DOHH2 (cell line): ENCODE data around the gene NXT2.

Experiments
- H3F3A ChIP-seq: fragments of 200-600 bp; sonication (generic), shearing (Covaris generic); 2 replicates; pipeline ENCODE4 v1.6.0; 2016; ENCODE audit warnings: antibody characterized with exemption, mild to moderate bottlenecking; ENCODE audit not compliant: control insufficient read depth, insufficient read depth
- H3K27ac ChIP-seq: fragments of 200-600 bp; sonication (generic); 2 replicates; pipeline ENCODE4 v1.5.1; 2014; ENCODE audit warnings: low read depth, mild to moderate bottlenecking, low read length, moderate library complexity
- H3K27me3 ChIP-seq: fragments of 200-600 bp; sonication (generic); 2 replicates; pipeline ENCODE4 v1.6.1; 2014; ENCODE audit warnings: mild to moderate bottlenecking, low read length, mixed read lengths; ENCODE audit not compliant: control insufficient read depth
- H3K36me3 ChIP-seq: fragments of 200-600 bp; sonication (generic); 2 replicates; pipeline ENCODE4 v1.6.1; 2014; ENCODE audit warnings: mild to moderate bottlenecking, low read length, moderate library complexity, mixed read lengths; ENCODE audit not compliant: control insufficient read depth
- H3K4me1 ChIP-seq: fragments of 200-600 bp; sonication (generic); 2 replicates; pipeline ENCODE4 v1.6.1; 2014; ENCODE audit warnings: mild to moderate bottlenecking, low read length, mixed read lengths; ENCODE audit not compliant: control insufficient read depth
- H3K4me2 ChIP-seq: fragments of 200-600 bp; sonication (generic); 2 replicates; pipeline ENCODE4 v1.6.0; 2014; ENCODE audit warnings: mild to moderate bottlenecking, low read length, moderate library complexity
- H3K4me3 ChIP-seq: fragments of 200-600 bp; sonication (generic); 2 replicates; pipeline ENCODE4 v1.5.1; 2014; ENCODE audit warnings: mild to moderate bottlenecking, low read length, mixed read lengths
- H3K79me2 ChIP-seq: fragments of 200-600 bp; sonication (generic); 2 replicates; pipeline ENCODE4 v1.6.1; 2014; ENCODE audit warnings: mild to moderate bottlenecking, low read length, mixed read lengths; ENCODE audit not compliant: control insufficient read depth
- H3K9me2 ChIP-seq: fragments of 200-600 bp; sonication (generic); replicated peaks from 2 replicates; pipeline ENCODE4 v1.6.1; 2014; ENCODE audit warnings: mild to moderate bottlenecking, low read length, mixed read lengths; ENCODE audit not compliant: control insufficient read depth
- H3K9me3 ChIP-seq: fragments of 200-600 bp; sonication (generic); 2 replicates; pipeline ENCODE4 v1.6.1; 2014; ENCODE audit warnings: antibody characterized with exemption, low read length, mixed read lengths; ENCODE audit not compliant: control insufficient read depth, insufficient read depth
- H4K20me1 ChIP-seq: fragments of 200-600 bp; sonication (generic); 2 replicates; pipeline ENCODE4 v1.6.0; 2014; ENCODE audit warnings: low read depth, mild to moderate bottlenecking, antibody characterized with exemption, low read length, moderate library complexity; ENCODE audit not compliant: control insufficient read depth, insufficient read depth
- CTCF ChIP-seq: fragments of 200-600 bp; sonication (generic); IDR thresholded peaks from one replicate; pipeline ENCODE4 v1.5.1; 2014; ENCODE audit warnings: antibody characterized with exemption, mild to moderate bottlenecking, low read depth, low read length; ENCODE audit not compliant: poor library complexity, severe bottlenecking
- EZH2phosphoT487 ChIP-seq: fragments of 200-600 bp; sonication (generic); IDR thresholded peaks from 2 replicates; pipeline ENCODE4 v1.6.1; 2017; ENCODE audit warnings: borderline replicate concordance, mild to moderate bottlenecking, antibody characterized with exemption, low read length, moderate library complexity, mixed read lengths

The NXT2 gene

GRCh38 chrX:109498434-109498833 is 38.2 kb upstream of the NXT2 start:
- Histone ChIP-seq H3K27me3 (no peaks in the 10 kb centered on the region), H4K20me1 (no peaks in the 10 kb centered on the region), H3K4me1 (no peaks in the 10 kb centered on the region), H3K9me3 (no peaks in the 10 kb centered on the region), H3K27ac (no peak overlapping the region), H3K79me2 (no peaks in the 10 kb centered on the region), H3K36me3 (no peaks in the 10 kb centered on the region), H3F3A (no peaks in the 10 kb centered on the region), H3K4me3 (no peak overlapping the region), H3K4me2 (no peak overlapping the region), H3K9me2 (no peaks in the 10 kb centered on the region)
- TF ChIP-seq CTCF (no peak), EZH2phosphoT487 (no peak)

- H3K9me2 ChIP-seq: no peaks in the 10 kb centered on the region
- no peaks in the 10 kb centered on the region for H3F3A ChIP-seq
- H3K27me3 ChIP-seq: no peaks in the 10 kb centered on the region
- no peaks in the 10 kb centered on the region for H3K79me2 ChIP-seq
- H3K4me1 ChIP-seq: no peaks in the 10 kb centered on the region
- H3K4me3 ChIP-seq: no peak overlapping the region
- no peak overlapping the region for H3K4me2 ChIP-seq
- no peaks in the 10 kb centered on the region for H3K9me3 ChIP-seq
- H3K27ac ChIP-seq: no peak overlapping the region
- H3K36me3 ChIP-seq: no peaks in the 10 kb centered on the region
- TF ChIP-seq CTCF (no peak), EZH2phosphoT487 (no peak)
- H4K20me1 ChIP-seq: no peaks in the 10 kb centered on the region
Measured at GRCh38 chrX:109501176-109501575, 35.5 kb upstream of the NXT2 start.

- Histone ChIP-seq H3K4me2 (no peak overlapping the region), H3K4me1 (peaks cover 7% of the 10 kb centered on the region), H3K9me3 (no peaks in the 10 kb centered on the region), H3K27me3 (no peaks in the 10 kb centered on the region), H3K36me3 (no peaks in the 10 kb centered on the region), H3K4me3 (no peak overlapping the region), H3K27ac (no peak overlapping the region), H4K20me1 (no peaks in the 10 kb centered on the region), H3F3A (no peaks in the 10 kb centered on the region), H3K9me2 (no peaks in the 10 kb centered on the region), H3K79me2 (no peaks in the 10 kb centered on the region)
- TF ChIP-seq EZH2phosphoT487: no peak
- no peak for TF ChIP-seq CTCF
Measured at GRCh38 chrX:109508915-109509314, 27.7 kb upstream of the NXT2 start.

GRCh38 chrX:109511113-109511512 is 25.5 kb upstream of the NXT2 start:
- no peak overlapping the region for H3K27ac ChIP-seq
- no peaks in the 10 kb centered on the region for H3K79me2 ChIP-seq
- H4K20me1 ChIP-seq: no peaks in the 10 kb centered on the region
- no peaks in the 10 kb centered on the region for H3F3A ChIP-seq
- H3K27me3 ChIP-seq: no peaks in the 10 kb centered on the region
- H3K4me1 ChIP-seq: peaks cover 7% of the 10 kb centered on the region
- TF ChIP-seq CTCF (no peak), EZH2phosphoT487 (no peak)
- no peak overlapping the region for H3K4me2 ChIP-seq
- H3K36me3 ChIP-seq: no peaks in the 10 kb centered on the region
- H3K9me3 ChIP-seq: no peaks in the 10 kb centered on the region
- no peaks in the 10 kb centered on the region for H3K9me2 ChIP-seq
- no peak overlapping the region for H3K4me3 ChIP-seq
